ENCODE data around the gene CHMP4B.

- TF ChIP-seq POLR2A (IDR thresholded peaks at IDR 0.05) = no peak
- no peak for TF ChIP-seq CTCF (IDR thresholded peaks at IDR 0.05)
- no peak for TF ChIP-seq POLR2AphosphoS5 (IDR thresholded peaks at IDR 0.05)
- TF ChIP-seq EP300 (IDR thresholded peaks at IDR 0.05) = no peak
These were observed 67.4 kb downstream of the CHMP4B start for GRCh38 chr20:33878583-33878982.

All from upper lobe of left lung (tissue), 4 donors.